Activated CD4-positive, alpha-beta T cell treated with anti-CD3 and anti-CD28 coated beads, Interleukin-2, Interleukin-6, amounts not matched to agents 100 ng/mL and 50 ng/mL, durations not matched to agents 16 hours and 8 hours (primary cell): ENCODE data around the gene FERMT2.
"Not testable (repeated sequence)": the region's sequence is repeated elsewhere in the genome, so short reads cannot be mapped to it uniquely, and the experiment has no call there.

Source experiments
- DNase-seq: peaks from one replicate; pipeline ENCODE4 v3.0.0-alpha.2; 2020

FERMT2 gene

DNA sequence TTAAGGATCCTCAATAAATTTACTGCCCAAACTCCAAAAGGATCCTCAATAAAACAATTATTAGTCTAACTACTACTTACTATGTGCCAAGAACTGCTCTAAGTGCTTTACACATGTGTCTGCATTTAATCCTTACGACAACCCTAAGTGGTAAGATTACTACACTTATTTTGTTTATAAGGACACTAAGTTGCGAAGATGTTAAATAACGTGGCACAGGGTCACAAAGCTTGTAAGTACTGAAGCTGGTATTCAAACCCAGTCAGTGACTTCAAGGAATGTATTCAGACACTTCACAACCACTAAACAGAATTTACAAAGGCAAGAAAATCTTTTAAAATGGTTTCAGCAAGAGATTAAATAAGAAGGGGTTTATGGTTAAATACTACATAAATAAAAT is 13.0 kb downstream of the FERMT2 start:
- DNase-seq, result no peak

DNA sequence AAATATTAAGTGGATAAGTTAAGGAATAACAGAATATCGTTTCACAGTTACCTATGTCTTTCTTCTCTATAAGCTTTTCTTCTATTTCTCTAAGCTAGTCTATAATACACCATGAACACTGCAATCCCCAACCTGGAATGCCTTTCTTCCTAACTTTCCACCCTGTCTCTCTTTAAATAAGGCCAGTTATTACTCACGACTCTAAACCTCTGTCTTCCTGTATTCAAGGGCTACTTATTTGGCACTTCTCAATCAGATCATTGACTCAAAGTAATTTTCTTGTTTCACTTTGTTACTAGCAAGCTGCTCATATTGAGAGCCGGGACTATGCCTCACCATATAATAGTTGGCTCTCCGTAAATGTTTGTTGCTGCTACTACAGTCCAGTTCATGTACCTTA is 13.5 kb downstream of the FERMT2 start:
- no peak for DNase-seq

DNA sequence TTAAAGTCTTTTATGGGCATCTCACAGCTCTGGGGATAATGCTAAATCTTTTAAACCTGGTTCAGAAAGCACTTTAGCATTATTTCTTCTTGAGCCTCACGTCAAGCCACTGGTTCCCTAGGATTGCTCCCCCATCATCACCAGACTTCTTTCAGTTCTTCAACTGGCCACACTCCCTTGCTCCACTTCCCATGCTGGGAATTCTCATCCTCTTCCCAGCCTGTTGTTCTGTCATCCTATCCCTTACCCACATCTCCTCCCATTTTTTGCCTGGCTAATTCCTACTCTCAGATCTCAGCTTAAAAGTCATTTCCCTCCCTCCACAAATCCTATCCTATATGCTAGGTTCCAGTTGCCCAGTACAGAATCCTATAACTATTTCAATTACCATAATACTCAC is 14.4 kb downstream of the FERMT2 start:
- DNase-seq, result no peak

DNA sequence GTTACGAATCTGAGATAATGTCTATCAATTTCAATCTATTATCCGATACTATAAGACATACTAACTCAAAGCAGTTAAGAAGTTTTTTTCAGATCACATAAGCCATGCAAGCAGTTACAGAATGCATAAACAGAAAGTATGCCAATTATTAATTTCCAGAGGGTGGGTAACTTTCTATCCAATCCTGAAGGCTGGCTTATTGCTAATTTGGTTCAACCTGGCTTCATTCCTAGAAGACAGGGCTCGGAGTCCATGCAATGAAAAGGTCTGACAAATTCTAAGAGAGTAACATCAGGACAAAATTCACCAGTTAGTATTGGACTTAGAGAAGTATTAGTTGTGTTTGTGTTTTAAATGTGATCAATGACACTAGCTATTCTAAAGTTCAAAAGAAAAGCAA is 15.0 kb downstream of the FERMT2 start:
- DNase-seq, result no peak

DNA sequence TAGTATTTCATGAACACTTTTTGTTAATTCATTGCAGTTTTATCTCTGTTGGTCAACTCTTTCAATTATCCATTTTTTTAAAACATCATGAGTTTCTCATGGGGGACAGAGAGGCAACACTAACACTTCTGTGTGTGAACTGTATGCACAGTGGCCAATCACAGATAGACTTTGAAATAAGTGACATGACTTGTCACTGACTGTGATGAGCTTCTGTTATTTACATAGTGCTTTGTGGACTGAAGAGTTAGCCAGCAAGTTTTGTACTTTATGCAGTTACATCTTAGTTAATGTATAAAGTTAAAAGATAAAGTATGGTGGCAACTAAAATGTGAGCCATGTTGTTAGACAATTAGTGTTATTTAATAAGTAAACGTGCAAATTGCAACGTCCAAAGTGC is 16.1 kb downstream of the FERMT2 start:
- no peak for DNase-seq

DNA sequence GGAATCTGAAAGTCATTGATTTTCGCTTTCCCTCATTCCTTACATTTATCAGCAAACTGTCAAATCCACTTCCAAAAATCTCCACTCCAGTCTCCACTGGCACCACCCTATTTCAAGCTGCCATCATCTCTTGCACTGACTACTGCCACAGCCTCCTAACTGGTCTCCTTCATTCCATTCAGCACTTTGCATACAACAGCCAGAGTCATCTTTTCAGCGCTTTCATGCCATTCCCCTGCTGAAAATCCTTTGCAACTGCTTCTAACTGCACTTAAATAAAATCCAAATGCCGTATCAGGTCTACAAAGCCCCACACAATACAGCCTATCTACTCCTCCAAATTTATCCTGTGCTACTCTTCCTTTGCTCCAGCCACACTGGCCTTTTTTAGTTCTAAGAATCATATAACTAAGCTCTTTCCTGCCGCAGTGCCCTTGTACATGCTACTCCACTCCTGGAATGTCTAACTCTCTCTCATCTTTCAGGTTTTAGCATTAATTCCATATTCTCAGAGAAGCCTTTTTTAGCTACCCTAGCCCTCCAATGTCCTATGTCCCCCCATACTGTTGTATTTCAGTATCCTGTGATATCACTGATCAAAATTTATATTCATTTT is 21.6 kb downstream of the FERMT2 start:
- no peak for DNase-seq

DNA sequence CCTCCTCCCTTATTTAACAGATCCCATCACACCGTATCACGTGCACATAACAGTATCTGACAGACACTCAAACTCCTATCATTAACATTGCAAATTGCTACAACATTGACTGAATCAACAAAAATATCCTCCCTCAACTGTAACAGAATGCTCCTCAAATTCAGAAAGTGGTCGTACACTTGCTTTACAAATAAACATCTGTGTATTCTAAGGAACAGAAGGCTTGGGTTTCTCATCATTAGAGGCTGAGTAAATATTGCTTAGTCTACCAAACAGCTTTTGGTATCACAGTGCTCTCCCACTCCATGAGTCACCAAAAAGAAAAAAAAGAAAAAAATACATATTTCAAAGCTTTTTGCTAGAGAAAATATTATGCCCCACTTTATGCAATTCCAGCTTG is 23.9 kb downstream of the FERMT2 start:
- no peak for DNase-seq

DNA sequence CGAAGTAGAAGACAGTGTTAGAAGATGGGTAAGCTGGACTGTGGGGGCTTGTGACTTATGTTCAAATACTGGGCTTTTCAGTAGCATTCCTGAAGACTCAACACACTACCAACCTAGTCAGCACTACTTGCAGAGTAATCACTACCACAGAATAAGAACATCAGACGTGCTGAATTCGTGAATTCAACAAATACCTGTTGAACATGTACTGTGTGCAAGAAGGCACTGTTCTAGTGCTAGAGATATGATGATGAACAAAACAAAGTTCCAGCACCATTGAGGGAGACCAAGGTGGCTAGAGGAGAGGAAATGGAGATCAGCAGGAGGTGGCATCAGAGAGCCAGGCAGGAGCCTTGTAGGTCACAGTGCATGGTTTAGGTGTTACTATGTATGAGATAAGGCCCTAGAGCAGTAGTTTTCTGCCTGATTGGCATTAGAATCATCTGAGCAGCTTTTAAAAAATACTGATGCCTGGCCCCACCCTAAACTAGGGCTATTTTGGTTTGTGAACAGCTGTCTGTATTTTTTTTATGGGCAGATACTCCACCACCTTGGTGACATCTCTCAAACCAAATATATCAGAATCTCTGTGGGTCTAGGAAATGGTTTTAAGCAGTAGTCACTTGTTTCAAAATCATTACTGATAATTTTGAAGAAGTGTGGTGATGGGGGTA is 26.8 kb downstream of the FERMT2 start:
- DNase-seq, result peak; percentile 11

DNA sequence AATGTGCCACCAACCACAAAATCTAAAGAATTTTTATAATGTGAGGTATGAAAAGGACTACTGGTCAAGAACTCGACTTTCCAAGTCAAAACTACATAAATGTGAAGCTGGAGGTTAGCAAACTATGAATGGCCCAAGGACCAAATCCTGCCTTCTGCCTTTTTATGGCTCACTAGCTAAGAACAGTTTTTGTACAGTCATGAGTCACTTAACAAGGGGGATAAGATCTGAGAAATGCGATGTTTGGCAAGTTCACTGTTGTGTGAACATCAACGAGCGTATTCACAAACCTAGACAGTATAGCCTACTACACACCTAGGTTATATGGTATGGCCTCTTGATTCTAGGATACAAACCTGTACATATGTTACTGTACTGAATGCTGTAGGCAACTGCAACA is 28.2 kb downstream of the FERMT2 start:
- DNase-seq, result no peak

DNA sequence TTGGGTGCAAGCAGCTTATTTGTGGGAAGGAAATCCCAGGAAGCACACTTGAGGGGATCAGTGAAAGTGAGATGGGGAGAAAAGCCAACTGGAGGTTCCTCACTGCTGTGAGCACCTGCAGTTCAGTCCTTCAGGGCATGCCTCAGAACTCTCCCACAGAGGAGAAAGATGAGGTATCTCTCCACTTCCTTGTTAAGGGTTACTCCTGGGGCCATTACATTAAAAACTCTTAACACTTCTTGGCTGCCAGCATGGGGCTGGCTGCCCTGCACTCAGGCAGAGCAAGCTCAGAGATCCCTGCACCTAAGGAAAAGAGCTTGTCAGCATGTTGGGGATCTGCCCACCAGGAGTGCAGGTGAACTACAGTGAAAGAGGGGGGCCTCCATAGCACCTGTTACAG is 28.8 kb downstream of the FERMT2 start:
- DNase-seq, result no peak

DNA sequence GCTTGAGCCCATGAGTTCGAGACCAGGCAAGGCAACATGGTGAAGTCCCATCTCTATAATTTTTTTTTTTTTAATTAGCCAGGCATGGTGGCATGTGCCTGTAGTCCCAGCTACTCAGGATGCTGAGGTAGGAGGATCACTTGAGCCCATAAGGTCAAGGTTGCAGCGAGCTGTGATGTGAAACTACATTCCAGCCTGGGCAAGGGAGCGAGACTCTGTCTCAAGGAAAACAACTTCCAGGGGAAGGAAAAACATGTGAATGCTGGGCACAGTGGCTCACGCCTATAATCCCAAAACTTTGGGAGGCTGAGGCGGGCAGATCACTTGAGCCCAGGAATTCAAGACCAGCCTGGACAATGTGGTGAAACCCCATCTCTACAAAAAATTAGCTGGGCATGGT is 30.4 kb downstream of the FERMT2 start:
- DNase-seq, result not testable (repeated sequence)

DNA sequence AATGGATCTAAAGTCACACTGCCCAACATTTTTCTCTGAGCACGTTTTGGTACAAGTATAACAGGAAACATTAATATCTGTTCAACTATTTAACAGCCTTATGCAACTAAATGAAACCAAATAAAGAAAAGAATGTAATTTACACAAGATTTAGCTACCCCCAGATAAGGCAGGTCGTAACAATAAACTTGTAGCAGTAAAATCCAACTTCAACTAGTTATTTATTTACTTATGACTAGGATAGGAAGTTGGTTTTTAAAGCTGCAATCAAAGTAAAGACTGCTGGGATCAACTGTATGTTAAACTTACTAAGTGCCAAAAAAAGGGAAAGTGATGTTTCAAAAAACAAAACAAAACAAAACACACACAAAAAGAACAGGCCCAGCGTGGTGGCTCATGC is 30.9 kb downstream of the FERMT2 start:
- no peak for DNase-seq

DNA sequence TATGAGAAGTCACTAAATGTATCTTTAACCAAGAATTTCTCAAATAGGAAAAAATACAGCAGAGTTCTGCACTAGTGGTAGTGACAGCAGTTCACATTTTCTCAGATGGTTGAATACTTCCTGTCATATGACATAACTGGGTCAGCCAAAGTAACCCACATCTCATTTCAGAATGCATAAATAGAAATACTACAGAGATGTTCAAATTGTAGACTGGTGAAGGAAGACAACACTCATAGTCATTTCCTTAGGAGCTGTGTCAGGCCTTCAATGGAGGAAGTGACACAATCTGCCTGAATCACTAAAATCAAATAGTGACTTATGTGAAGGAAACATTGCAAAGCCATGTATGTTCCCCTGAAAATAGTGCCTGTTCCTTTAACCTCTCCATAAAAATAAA is 32.4 kb downstream of the FERMT2 start:
- DNase-seq, result peak; percentile 74

DNA sequence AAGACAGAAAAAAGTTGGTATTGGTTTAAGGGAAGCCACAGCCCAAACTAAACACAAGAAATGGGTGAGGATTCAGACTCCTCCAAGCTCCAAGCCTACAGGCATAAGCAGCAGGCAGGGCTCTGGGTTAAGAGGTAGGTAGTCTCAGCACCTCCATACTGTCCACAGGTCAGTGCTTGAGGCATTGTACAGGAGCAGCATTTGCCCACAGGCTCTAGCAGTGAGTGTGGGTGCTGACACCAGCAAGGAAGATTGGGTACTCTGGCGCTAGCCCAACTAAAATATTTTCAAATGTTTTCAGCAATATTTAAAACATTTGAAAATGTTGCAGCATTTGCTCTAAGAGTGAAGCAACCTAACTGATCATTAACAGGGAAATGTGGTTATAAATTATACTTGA is 33.1 kb downstream of the FERMT2 start:
- peak; percentile 8 for DNase-seq

DNA sequence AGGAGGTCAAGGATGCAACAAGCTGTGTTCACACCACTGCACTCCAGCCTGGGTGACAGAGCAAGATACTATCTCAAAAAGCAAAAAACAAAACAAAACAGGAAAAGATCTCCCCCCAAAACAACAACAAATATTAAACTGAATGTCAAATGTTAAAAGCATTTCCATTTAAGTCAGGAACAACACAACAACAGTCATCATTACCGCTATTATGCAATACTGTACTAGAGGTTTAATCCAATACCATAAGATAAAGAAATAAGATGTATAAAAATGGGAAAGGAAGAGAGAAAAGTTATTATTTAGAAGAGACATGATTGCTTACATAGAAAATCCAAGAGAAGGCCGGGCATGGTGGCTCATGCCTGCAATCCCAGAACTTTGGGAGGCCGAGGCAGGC is 36.6 kb downstream of the FERMT2 start:
- no peak for DNase-seq

DNA sequence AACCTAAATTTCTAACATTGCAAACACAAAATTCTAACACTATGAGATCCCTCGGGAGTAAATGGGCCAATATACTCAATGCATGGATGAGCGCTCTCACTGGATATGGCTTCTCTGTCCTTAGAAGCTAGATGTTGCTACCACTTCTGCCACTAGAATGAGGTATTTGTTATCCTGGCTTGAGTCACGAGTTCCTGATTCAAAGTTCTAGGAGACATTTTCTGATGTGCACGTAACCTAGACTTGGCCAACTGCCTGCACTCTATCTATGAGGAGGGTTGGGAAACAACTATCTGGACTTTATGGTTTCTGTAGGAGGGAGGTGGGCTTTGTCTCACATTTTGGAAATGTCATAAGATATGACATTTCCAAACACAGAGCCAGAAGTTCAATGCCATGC is 37.6 kb downstream of the FERMT2 start:
- DNase-seq, result no peak

DNA sequence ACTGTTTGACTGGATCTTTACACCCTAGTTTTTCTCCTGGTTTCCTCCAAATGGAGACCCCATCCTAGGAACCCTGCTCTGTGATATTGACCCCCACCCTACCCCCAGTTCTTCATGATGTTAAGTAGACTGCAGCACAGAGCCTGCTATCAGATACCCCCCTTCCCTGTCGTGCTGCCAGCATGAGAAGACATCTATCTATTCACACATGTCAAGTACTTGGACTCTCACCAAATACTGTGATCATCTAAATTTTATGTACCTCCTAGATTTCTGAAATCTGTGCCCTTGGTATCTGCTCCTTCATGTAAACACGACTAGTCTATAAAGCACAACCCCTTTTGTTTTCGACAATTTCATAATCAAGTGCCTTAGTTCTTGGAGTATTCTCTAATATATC is 38.9 kb downstream of the FERMT2 start:
- DNase-seq, result no peak

DNA sequence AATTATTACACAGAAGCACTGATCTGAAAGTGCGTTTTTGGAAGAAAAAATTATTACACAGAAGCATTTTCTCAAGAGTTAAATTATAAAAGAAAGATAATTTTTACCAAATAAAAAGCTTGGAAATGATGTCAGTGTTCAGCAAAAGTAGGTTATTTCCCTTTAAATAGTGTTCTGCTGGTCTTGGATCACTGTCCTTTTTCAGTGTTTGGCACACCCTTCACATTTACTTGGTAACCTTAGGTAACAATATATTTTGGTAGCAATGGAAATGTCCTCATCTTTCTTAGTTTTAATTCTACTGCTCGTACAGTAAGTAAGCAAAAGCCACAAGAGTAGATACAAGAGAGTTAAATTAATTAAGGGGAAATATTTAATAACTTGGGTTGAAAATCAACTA is 40.3 kb downstream of the FERMT2 start:
- no peak for DNase-seq

DNA sequence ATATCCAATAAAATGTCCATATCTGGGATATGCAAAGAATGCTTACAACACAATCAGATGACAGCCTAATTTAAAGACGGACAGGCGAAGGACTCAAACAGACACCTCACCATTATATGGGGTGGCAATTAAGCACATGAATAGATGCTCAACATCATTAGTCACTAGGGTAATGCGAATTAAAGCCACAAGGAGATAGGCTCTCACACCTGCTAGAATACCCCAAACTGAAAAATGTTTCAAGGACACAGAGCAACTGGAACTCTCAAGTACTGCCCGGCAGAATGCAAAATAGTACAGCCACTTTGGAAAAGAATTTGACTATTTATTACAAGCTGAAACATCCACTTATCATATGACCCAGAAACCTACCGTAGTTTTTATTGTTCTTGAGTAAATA is 42.9 kb downstream of the FERMT2 start:
- no peak for DNase-seq

DNA sequence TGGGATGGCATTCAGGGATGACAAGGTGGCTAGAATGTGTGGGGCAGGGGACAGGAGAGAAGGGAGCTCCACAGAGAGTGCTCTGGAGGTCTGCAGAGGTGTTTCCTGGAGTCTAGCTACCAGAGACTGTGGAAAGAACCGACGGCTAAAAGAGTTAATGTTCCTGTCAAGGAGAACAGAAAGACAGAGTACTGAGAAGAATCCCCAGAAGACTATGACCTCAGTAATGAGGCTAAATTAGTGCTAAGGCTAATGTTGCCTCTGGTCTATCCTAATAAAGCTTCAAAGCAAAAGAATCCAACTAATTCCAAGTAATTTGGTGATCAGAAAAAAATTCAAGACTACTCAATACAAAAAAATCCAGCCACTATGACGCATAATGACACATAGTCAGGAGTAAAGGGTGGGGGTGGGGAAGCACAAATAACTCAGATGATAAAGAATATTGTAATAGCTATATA is 44.7 kb downstream of the FERMT2 start:
- no peak for DNase-seq

DNA sequence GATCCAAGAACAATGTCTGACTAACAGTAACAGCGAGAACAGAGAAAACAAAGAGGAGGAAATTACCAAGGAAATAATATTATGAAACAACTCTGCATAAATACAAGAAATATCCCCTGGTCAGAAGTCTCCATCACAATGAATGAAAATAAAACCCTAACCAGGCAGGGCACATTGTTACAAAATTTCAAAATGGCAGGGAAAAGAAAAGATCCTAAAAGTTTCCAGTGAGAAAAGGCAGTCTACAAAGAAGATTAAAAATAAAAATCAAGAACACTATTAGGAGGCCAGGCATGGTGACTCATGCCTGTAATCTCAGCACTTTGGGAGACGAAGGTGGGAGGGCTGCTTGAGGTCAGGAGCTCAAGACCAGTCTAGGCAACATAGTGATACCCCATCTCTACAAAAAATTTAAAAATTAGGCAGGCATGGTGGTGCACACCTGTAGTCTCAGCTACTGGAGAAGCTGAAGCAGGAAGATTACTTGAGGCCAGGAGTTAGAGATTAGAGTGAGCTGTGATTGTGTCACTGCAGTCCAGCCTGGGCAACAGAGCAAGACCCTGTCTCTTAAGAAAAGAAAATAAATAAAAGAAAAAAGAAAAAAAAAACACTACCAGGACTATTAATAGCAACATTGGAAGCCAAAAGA is 47.8 kb downstream of the FERMT2 start:
- no peak for DNase-seq

DNA sequence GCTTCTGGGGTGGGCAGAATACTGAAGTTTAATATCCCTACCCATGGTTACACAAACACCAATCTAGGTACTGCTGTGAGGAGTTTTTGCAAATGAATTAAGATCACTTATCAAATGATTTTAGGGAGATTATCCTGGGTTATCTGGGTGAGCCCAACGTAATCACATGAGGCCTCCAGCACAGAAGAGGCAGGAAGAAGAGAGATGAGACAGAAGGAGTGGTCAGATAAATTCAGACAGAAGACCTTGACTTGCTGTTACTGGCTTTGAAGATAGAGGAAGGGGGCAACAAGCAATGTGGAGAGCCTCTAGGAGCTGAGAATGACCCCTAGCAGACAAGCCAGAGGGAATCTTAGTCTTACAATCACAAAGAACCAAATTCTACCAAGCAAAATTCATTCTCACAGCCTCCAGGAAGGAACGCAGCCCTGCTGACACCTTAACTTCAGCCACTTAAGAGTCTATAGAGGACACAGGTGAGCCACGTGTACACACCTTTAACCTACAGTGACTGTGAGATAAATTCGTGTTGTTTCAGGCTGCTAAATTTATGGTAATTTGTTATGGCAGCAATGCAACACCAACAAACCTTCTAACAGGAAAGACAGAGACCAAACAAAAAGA is 49.4 kb downstream of the FERMT2 start:
- no peak for DNase-seq

DNA sequence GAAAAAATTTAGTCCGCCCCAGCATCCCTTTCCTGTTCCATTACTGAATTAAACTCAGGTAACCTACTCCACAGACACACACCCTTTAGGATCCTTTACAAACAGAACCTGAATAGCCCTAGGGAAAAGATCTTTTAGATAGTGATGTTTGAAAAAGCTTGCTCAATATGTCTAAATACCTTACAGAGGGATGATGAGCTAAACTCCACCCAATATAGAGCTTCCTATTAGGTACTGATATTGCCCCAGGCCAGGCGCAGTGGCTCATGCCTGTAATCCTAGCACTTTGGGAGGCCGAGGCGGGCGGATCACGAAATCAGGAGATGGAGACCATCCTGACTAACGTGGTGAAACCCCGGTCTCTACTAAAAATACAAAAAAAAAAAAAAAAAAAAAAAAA is 50.1 kb downstream of the FERMT2 start:
- no peak for DNase-seq

DNA sequence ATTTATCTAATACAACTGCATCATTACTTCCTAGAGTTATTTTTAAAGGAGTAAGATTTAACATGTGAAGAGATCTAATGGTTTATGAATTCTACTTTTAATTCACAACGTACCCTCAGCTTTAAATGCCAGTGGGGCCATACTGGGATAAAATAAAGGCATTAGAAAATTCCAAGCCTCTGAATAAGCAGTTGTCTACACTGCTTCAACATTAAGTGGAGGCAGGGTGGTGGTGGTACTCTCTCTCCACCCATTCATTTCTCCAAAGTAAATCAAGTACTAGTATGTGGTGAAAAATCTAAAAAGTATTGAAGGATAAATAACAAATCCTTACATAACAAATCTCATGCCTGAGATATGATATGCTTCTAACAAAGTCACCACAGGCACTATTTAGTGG is 52.4 kb downstream of the FERMT2 start:
- no peak for DNase-seq
